NCI-H748 (cell line): ENCODE results near the gene ZDHHC4.

Source experiments
- DNase-seq: peaks from one replicate; lab custom pipeline; 2025; ENCODE audit not compliant: unreplicated experiment; lab: John Stamatoyannopoulos, UW

ZDHHC4 gene

DNA sequence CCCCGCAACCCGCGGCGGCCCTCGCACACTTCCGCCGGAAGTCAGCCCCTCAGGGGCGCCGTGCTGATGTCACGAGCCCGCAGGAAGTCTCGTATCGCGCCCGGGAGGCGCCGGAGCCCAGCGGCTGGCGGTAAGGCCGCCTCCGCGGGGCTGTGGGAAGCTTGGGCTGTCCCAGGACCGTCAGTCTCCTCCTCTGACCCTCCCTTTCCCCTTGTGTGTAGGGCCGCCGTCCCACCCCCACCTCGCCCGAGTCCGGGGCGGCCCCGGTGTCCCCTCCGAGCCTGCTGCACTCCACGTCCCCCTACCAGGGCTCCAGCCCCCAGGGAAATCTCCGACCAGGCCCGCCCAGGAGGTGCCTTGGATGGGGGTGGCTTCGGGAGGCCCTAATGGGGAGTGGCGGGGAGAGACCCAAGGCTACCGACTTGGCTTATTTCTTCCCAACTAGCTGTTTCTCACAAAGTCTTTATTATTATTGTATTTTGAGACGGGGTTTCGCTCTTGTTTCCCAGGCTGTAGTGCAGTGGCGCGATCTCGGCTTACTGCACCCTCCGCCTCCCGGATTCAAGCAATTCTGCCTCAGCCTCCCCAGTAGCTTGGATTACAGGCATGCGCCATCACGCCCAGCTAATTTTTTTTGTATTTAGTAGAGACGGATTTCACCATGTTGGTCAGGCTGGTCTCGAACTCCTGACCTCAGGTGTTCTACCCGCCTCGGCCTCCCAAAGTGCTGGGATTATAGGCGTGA lies at the start of gene ZDHHC4:
Gene ZDHHC4 (plus strand): TSS at position 86 of the 745 bp plus-strand sequence. CDS start 3,108 bp downstream, outside the sequence.
- peak; percentile 94 for DNase-seq

DNA sequence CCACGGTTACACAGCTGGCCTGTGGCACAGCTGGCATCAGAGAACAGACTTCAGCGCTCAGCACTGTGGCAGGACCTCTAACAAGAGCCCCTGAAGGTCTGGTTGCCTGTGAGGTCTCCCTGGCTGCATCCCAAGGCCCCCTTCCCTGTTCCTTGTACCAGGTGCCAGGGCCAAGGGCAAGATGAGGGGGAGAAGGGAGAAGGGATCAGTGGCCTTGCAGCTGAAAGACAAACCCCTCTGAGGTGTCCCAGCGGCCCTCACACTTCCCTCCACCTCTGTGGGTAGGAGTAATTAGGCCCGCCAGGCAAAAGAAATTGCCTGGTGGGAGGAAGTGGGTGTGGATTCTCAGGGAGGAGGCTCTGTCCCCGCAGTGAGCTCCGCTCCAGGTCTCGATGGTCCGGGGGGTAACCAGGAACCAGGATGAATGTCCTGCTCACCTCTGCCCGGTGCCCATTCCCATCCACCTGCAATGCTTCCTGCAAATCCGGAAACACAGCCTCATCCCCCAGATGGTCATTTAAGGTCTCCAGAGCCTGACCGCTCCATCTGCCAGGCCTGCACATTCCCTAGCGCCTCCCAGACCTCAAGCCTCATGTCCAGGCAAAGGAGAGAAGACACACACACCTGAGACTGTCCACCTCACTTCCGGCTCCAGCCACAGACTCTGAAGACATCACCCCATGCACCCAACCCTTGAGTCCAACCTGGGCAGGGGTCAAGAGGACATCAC lies 48.7 kb upstream of the ZDHHC4 start:
- DNase-seq = no peak

DNA sequence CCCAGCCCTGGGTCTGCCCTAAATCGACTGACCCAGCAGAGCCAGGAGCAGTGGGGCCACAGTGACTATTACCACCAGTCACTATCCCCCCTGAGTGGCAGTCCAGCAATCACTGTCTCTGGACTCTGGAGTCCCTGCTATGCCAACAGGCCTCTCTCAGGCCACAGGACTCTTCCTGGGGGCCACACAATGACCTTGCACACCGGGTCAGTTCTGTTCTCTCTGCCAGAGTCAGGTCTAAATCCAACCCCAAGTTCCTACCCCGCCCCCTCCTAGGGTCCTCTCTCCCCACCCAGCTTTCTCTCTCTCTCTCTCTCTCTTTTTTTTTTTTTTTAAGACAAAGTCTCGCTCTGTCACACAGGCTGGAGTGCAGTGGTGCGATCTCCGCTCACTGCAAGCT lies 47.6 kb upstream of the ZDHHC4 start:
- DNase-seq = no peak

DNA sequence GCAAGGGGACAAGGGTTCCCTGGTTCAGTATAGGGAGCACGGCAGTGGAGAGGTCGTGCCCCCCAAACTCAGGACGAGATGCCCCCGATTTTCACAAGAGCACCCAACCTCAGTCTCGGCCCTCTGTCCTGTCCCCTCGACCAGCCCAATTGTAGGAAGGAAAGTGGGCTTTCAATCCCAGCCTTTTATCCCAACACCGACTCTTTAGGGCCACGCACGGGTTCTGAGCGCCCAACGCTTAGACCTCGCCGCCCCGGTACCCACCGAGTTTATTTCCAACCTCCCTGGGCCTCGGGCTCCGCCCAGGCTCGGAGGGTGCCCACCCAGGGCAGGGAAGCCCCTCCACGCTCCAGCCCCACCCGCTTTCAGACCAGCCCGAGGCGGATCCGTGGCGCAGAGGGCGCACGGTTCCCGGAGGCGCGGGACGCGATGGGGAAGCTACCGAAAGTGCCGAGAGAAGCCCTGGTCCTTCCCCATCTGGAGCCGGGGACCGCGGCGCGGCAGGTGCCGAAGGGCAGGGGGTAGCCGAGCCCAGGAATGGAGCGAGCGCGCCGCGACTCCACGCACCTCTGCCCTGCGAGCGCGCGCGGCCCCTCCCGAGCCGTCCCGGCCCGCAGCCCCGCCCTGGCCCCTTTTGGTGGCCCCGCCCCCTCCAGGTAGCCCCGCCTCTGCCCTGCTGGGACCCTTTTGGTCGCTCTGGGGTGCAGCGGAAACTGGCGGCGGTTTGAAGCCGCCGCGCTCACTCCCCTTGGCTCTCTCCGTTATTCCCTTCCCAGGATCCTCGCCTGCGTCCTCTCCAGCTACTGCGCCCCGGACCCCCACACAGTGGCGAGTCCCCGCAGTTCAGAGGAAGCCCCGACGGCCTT lies 46.4 kb upstream of the ZDHHC4 start:
- peak; percentile 39 for DNase-seq

DNA sequence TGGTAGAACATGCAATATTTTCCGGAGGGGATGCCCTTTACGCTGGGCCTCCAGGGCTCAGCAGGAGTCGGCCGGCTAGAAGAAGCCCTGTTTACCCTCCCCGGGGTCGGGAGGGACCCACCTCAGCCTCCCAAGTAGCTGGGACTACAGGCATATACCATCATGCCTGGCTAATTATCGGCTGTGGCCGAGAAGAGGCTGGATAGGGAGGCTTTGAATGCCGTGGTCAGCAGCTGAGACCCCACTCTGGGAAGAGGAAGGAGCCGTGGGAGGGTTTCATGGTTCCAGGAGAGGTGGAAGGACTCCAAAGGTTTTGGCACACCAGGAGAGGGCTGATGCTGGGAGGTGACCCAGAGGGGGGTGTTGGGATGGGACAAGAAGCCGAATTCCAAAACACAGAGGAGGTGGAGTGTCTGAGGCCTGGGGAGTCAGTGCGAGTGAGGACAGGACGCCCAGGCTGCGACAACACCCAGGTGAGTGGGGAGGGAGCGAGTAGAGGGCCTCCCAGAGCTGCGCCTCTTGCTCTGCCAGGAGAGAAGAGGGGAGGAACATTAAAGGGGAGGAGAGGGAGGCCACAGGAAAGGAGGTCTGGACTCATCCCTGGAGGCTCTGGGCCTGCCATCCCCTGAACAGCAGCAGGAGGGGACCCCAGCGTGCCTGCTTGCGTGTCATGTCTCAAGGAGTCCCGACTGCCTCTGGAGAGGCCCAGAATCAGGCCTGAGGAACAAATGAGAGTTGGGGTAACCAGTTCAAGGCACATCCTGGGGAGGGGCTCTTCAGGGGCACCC lies 45.6 kb upstream of the ZDHHC4 start:
- no peak for DNase-seq

GRCh38 chr7:6532516-6532915 lies 44.7 kb upstream of the ZDHHC4 start:
- DNase-seq = no peak

- no peak for DNase-seq
Measured at GRCh38 chr7:6533893-6534495, 43.3 kb upstream of the ZDHHC4 start.

- DNase-seq = peak; percentile 81
Measured at GRCh38 chr7:6536262-6537260, 40.7 kb upstream of the ZDHHC4 start.

- DNase-seq = no peak
Measured at GRCh38 chr7:6542368-6542767, 34.9 kb upstream of the ZDHHC4 start.

DNA sequence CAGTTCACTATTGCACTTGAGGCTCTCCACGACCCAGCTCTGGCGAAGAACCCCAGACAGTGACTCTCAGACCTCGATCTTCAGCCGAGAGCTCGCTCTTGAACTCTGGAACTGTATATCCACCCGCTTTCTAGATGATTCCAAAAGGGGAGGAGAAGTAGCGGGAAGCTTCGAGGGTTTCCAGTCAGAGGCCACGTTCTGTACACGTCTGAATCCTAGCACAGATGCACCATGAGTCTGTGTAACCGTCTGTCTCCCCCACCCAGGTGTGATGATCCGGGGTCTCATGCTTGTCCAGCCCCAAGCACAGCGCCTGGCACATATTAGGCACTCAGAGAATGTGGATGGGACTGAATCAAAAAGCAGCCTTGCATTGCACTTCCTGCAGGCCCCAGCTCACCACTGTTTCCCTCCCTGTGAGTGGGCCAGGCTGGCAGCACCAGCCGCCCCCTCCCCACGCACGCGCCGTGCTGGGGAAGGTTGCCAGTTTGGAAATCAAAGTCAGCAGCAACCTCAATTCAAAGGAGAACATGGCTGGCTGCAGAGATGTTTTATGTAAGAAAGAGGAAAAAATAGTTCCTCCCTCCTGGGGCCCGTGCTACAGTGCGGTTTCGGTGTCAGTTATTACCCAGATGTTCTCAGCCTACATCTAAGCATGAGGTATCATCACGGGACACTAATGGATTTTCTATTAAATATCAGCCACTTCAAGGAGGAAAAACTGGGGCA lies 31.7 kb upstream of the ZDHHC4 start:
- no peak for DNase-seq

DNA sequence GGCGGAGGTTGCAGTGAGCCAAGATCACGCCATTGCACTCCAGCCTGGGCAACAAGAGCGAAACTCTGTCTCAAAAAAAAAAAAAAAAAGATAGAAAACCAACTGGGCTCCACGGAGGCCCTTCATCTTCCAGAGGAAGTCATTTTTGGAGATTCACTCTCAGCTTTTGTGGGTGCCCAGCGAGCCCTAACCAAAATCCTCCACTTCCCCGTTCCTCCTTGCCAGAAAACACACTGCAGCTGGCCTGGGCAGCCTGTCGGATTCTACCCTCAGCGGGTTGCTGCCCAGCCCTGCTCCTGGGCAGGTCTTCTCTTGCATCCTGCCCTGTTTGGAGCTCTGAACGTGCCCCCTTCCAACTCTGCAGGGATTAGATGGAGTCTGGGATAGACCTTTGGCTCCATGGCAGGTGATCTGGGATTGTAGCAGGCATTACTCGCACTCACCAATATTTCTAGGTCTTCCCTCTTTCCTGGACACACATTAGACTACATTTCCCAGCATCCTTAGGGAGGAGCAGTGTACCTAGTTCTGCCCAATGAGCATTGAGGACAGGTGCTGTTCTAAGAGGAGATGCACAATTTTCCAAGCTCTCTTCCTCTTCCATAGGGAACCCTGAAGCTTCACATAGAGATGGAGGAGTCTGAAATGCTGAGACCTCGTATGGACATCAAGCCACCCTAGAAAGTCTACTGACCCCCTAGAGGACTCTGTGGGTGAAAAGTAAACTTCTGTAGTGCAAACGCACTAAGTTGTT lies 30.6 kb upstream of the ZDHHC4 start:
- peak; percentile 33 for DNase-seq

- DNase-seq = no peak
Measured at GRCh38 chr7:6547400-6547799, 29.9 kb upstream of the ZDHHC4 start.

- DNase-seq = no peak
Measured at GRCh38 chr7:6551016-6551511, 26.2 kb upstream of the ZDHHC4 start, which contains the start of gene GRID2IP. Gene GRID2IP, minus strand, starts transcription at chr7:6551461. Its CDS starts 25 bp downstream, at chr7:6551436.

- DNase-seq = no peak
Measured at GRCh38 chr7:6553448-6554044, 23.7 kb upstream of the ZDHHC4 start.

DNA sequence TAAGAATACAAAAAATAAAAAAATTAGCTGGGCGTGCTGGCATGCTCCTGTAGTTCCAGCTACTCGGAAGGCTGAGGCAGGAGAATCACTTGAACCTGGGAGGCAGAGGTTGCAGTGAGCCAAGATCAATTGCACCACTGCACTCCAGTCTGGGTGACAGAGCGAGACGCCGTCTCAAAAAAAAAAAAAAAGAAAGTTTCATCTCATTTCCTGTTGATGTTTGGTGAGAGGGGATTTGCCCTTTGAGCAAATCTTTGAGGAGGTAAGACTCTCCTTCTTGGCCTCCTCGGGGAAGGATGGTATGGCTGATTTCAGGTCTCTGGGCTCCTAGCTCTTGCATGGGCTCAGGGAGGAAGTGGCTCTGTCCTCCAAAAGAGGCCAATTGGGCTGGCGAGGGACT lies 22.4 kb upstream of the ZDHHC4 start:
- DNase-seq = no peak

DNA sequence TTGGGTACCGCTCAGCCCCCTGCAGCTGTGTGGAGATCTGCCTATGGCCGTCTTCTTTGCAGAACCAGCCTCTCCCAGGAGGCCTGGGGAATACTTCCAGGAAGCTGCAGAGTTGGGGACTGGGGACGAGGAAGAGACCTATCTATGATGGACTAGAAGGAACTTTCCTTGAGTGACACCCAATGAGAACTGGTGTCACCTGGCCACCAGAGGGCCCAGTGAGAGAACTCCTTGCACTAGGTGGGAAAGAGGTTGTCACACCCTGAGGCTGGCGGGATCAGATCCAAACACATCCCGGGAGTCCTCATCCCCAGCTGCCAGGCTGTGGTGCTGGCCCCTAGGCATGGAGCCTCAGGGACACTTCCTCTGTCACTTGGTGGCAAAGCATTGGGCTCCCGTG lies 21.1 kb upstream of the ZDHHC4 start:
- DNase-seq = peak; percentile 25

DNA sequence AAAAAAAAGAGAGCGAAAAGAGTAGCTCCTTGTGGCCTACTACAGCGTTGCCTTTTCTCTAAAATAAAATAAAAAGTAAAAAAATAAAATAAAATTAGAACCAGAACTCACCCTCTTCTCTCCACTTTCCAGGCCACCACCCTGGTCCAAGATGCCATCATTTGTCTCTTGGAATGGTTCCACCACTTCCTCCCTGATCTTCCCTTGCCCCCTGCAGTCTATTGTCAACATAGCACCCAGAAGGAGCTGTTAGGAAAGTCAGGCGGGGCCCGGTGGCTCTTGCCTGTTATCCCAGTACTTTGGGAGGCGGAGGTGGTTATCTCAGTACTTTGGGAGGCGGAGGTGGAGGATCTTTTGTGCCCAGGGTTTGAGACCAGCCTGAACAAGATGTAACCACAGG lies 18.4 kb upstream of the ZDHHC4 start:
- DNase-seq = no peak
